NB4 (cell line): Measurements from ENCODE around the gene VWA2.

ENCODE experiments used
- DNase-seq: peaks from one replicate; pipeline ENCODE4 v3.0.0; 2010; ENCODE audit warnings: low read depth
- H3K4me3 ChIP-seq: one replicate; pipeline ENCODE4 v1.5.1; 2011; ENCODE audit warnings: mild to moderate bottlenecking, low read depth, low read length, moderate library complexity
- MYC ChIP-seq: IDR thresholded peaks from 2 replicates; pipeline ENCODE4 v1.6.1; 2011; ENCODE audit warnings: low read depth, low read length
- POLR2A ChIP-seq: IDR thresholded peaks from 2 replicates; pipeline ENCODE4 v1.6.1; 2011; ENCODE audit warnings: mild to moderate bottlenecking; ENCODE audit not compliant: insufficient read length; ENCODE audit errors: extremely low read depth
- TF ChIP-seq, protein P1 (sequence below): IDR thresholded peaks from 2 replicates; pipeline ENCODE4 v1.6.1; 2011; ENCODE audit warnings: low read depth, low read length
- TF ChIP-seq, protein P2 (sequence below): IDR thresholded peaks from one replicate; pipeline ENCODE4 v1.5.1; 2012; ENCODE audit warnings: low read depth, low read length

VWA2 gene

DNA sequence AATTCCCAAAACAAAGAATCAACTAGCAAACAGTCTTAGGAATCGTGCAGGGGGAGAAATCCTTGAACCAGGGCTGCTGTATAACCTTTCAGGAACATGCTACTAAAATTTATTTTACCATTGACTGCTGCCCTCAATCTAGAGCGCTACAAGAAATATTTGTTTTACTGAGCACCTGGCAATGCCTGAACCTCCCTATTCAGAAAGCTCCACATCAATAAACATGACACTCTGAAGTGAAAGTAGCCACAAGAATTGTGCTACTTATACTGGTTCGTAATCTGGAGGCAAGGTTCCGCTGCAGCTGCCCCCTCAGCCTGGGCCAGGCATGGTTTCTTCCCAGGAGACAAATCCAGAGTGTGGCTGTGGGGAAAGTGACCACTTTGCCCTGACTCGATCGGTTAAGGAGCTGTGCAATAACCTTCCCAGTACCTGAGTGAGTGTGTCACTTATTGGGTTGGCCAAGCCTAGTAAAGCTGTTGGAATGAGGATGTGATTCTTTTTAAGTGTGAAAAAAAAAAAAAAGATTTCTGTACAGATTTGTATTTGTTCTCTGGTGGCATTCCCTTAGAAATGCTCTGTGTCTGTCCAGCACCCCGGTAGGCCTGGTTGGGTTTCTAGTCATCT, 7.7 kb downstream of the VWA2 start:
- no peak overlapping the region for H3K4me3 ChIP-seq
- DNase-seq, result no peak
- TF ChIP-seq MYC, result no peak
- TF ChIP-seq, protein P1, sequence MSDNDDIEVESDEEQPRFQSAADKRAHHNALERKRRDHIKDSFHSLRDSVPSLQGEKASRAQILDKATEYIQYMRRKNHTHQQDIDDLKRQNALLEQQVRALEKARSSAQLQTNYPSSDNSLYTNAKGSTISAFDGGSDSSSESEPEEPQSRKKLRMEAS, result no peak
- TF ChIP-seq, protein P2, sequence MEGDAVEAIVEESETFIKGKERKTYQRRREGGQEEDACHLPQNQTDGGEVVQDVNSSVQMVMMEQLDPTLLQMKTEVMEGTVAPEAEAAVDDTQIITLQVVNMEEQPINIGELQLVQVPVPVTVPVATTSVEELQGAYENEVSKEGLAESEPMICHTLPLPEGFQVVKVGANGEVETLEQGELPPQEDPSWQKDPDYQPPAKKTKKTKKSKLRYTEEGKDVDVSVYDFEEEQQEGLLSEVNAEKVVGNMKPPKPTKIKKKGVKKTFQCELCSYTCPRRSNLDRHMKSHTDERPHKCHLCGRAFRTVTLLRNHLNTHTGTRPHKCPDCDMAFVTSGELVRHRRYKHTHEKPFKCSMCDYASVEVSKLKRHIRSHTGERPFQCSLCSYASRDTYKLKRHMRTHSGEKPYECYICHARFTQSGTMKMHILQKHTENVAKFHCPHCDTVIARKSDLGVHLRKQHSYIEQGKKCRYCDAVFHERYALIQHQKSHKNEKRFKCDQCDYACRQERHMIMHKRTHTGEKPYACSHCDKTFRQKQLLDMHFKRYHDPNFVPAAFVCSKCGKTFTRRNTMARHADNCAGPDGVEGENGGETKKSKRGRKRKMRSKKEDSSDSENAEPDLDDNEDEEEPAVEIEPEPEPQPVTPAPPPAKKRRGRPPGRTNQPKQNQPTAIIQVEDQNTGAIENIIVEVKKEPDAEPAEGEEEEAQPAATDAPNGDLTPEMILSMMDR, result no peak
- TF ChIP-seq POLR2A, result no peak

DNA sequence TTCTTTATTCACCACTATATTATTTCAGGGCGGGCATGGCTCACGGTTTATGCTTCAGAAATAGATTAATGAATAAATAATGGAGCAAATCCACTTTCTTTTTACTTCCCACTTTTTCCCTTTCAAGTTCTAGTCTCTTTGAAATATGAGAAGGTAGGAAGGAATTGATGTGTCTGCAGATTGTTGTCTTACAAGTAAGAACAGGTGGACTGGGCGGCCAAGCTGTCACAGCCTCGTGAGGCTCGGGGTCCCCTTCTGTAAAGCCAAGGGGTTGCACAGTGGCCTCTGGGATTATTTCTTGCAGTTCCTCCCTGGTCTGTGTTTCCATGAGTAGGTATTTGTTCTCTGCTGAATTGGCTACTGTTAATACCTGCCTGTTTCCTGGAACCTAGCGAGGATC, 11.2 kb downstream of the VWA2 start:
- DNase-seq, result no peak
- no peak overlapping the region for H3K4me3 ChIP-seq
- TF ChIP-seq, protein P2, result no peak
- TF ChIP-seq, protein P1, result no peak
- TF ChIP-seq POLR2A (no peak), MYC (no peak)

DNA sequence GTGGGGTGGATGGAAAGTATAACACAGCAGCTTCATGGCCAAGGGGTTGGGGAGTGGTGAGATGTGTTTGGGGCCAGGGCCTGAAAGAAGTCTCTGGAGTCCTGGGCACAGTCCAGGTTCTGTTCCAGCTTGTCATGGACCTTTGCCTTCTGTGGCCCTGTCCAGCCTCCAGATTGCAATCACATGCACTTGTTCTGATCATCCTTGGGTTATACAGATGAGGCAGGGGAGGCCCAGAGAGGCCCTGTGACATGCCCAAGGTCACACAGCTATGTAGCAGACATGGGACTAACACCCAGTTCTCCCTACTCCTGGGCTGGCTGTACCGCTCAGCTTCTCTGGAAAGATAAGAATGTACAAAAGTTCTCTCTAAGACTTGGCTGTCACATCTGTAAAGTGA, 11.7 kb downstream of the VWA2 start:
- H3K4me3 ChIP-seq, result no peak overlapping the region
- no peak for DNase-seq
- TF ChIP-seq MYC (no peak), POLR2A (no peak)
- TF ChIP-seq, protein P2, result no peak
- TF ChIP-seq, protein P1, result no peak

DNA sequence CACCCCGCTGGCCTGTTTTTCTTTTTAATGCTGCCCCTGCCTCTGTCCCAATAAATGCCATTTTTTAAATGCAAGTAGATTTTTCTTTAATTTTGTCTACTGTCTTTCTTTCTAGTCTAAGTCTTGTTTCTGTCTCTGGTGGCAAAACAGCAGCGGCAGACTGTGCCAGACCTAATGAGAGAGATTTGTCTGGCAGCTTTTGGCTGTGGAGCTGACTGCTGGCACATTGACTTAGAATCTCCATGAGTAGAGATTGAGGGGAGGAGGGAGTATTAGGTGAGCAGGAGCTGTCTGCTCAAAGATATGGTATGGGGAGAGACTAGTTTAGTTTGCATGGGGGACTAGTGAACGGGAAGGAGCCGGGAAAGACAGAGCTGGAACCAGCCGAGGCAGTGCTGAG, 13.0 kb downstream of the VWA2 start:
- TF ChIP-seq, protein P2, result no peak
- TF ChIP-seq POLR2A (no peak), MYC (no peak)
- TF ChIP-seq, protein P1, result no peak
- H3K4me3 ChIP-seq, result no peak overlapping the region
- no peak for DNase-seq

DNA sequence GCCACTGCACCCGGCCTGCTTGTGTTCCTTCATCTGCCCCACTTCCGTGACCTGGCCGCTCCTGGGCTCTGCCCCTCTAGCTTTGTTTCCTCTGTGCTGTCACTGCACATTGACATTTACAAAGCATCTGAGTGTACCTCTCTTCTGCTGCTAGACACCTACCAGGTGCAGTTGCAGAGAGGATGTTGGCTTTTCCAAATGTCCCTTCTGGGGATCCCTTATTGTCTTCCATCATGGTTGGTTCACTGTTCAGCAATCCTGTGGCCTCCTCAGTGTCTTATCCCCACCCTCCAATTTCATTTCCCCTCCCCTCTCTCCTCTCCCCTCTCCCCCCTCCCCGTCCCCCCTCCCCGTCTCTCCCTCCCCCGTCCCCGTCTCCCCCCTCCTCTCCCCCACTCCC, 13.8 kb downstream of the VWA2 start:
- no peak overlapping the region for H3K4me3 ChIP-seq
- no peak for DNase-seq
- TF ChIP-seq MYC, result no peak
- no peak for TF ChIP-seq POLR2A

DNA sequence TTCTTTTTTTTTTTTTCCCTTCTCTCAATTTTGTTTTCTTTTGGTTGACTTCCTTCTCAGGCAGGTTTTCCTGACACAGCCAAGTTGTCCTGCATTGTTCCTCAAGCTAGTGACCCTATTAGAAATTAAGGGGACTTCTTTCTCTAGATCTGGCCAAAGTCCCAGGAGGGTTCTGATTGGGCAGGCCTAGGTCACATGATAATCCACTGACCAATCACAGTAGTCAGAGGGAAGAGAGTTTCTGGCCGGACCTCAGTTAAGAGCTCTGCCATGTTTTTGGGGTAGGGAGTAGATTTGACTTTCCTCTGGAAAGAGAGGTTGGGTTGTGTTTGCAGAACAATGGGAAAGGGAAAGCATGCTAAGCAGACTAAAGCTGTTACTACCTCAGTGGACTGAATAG, 16.2 kb downstream of the VWA2 start:
- H3K4me3 ChIP-seq, result no peak overlapping the region
- DNase-seq, result no peak
- no peak for TF ChIP-seq MYC
- TF ChIP-seq, protein P1, result no peak
- TF ChIP-seq POLR2A, result no peak
- TF ChIP-seq, protein P2, result no peak
